GM12892 (cell line): ENCODE results near the gene RALGPS1.
"Not testable (repeated sequence)": the region's sequence is repeated elsewhere in the genome, so short reads cannot be mapped to it uniquely, and the experiment has no call there.

ENCODE experiments used
- DNase-seq: peaks from one replicate; pipeline ENCODE4 v3.0.0; 2011; ENCODE audit not compliant: insufficient read length
- FAIRE-seq: peaks from 2 replicates; lab custom pipeline; 2011; peaks lifted over from hg19 to GRCh38; lab: Jason Lieb, UNC
- POLR2A ChIP-seq: IDR thresholded peaks from 2 replicates; pipeline ENCODE4 v1.6.1; 2011; ENCODE audit warnings: low read depth, low read length, control low read depth
- POLR2AphosphoS5 ChIP-seq: IDR thresholded peaks from 2 replicates; pipeline ENCODE4 v1.6.1; 2011; ENCODE audit warnings: low read depth, low read length, control low read depth
- TAF1 ChIP-seq: IDR thresholded peaks from 2 replicates; pipeline ENCODE4 v1.6.1; 2011; ENCODE audit warnings: low read depth, mild to moderate bottlenecking, control low read depth, low read length, borderline replicate concordance

Gene RALGPS1

DNA sequence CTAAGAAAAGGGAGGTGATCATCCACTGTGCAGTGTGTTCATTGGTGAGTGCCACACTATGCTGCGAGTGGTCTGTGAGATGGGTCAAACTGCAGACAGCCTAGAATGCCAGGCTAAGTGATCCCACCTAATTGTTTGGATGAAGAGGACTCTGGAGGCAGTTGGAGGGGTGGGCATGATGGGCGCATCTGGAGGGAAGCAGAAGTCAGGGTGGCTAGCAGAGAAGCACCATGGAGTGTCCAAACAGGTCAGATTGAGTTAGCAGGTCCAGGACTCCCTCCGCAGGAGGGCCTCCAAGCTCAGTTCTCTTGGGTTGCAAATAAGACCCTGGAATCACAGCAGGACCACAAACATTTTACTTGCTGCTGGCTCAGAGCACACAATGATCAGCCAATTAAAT lies 227.7 kb downstream of the RALGPS1 start:
- TF ChIP-seq POLR2A: no peak
- no peak for TF ChIP-seq POLR2AphosphoS5
- no peak for TF ChIP-seq TAF1
- FAIRE-seq: no peak
- no peak for DNase-seq

DNA sequence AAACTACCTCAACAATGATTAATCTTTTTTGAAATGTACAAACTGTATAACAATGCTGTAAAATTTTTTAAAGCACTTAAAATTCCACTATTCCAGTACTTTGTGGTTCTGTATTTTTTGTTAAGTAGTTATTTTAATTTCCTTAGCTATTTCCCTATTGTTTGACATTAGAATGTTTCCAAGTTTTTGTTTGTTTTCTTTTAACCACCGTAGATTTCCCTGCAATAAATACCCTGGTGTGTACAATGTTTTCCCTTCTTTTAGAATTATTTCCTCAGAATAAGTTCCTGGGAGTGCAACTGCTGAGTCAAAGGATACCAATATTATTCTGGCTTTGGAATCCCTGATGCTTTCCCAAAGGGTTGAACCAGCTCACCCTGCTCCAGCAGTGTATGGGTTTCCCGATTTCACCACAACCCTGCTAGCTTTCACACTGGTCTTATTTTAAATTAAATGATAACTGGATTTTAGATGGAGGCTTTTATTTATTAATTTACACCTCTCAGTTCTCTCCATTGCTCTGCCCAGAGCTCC lies 228.4 kb downstream of the RALGPS1 start:
- TF ChIP-seq TAF1: no peak
- DNase-seq: no peak
- FAIRE-seq: no peak

- FAIRE-seq: no peak
- no peak for DNase-seq
- TF ChIP-seq POLR2A (no peak), POLR2AphosphoS5 (no peak), TAF1 (no peak)
Observed at GRCh38 chr9:127143920-127144465, 229.4 kb downstream of the RALGPS1 start.

- DNase-seq (no peak), FAIRE-seq (no peak)
Observed at GRCh38 chr9:127144670-127145445, 230.3 kb downstream of the RALGPS1 start.

DNA sequence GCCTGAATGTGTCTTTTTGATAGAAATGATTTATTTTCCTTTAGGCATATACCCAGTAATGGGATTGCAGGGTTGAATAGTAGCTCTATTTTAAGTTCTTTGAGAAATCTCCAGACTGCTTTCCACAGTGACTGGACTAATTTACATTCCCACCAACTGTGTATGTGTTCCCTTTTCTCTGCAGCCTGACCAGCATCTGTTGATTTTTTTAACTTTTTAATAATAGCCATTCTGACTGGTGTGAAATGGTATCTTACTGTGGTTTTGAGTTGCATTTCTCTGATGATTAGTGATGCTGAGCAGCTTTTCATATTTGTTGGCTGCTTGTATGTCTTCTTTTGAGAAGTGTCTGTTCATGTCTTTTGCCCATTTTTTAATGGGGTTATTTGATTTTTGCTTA lies 232.3 kb downstream of the RALGPS1 start:
- FAIRE-seq, DNase-seq: not testable (repeated sequence)

More at GRCh38 chr9:127144670-127145445, 230.3 kb downstream of the RALGPS1 start:
- TF ChIP-seq TAF1 (no peak), POLR2A (no peak), POLR2AphosphoS5 (no peak)

- DNase-seq (no peak), FAIRE-seq (no peak)
- TF ChIP-seq POLR2A: no peak
- no peak for TF ChIP-seq TAF1
- no peak for TF ChIP-seq POLR2AphosphoS5
Observed at GRCh38 chr9:127147251-127147650, 232.7 kb downstream of the RALGPS1 start.

- TF ChIP-seq TAF1 (no peak), POLR2AphosphoS5 (no peak), POLR2A (no peak)
- FAIRE-seq (no peak), DNase-seq (no peak)
Observed at GRCh38 chr9:127148014-127148413, 233.4 kb downstream of the RALGPS1 start.

- DNase-seq (no peak), FAIRE-seq (no peak)
- TF ChIP-seq TAF1: no peak
- no peak for TF ChIP-seq POLR2A
- TF ChIP-seq POLR2AphosphoS5: no peak
Observed at GRCh38 chr9:127149010-127149409, 234.4 kb downstream of the RALGPS1 start.

- FAIRE-seq: no peak
- no peak for DNase-seq
- TF ChIP-seq POLR2A: no peak
- TF ChIP-seq TAF1: no peak
- TF ChIP-seq POLR2AphosphoS5: no peak
Observed at GRCh38 chr9:127149463-127150390, 235.1 kb downstream of the RALGPS1 start.

DNA sequence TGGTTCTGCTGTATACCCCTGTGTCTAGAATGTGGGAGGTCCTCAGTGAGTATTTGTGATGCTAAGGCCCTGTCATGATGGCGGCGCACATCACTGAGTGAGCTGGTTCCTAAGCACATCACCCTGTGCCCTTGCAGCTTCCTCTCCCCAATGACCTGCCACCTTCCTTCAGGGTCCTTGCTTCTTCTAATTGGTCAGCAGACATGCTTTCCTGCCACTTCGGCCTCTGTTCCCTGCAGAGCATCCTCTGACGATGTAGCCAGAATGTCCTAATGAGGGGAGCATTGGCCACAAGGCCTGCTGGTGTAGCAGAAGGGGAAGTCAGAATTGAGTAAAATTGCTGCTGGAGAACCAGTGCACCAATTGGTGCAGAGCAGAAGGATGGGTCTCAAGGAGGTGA lies 238.9 kb downstream of the RALGPS1 start:
- DNase-seq (no peak), FAIRE-seq (no peak)
- no peak for TF ChIP-seq POLR2A
- TF ChIP-seq POLR2AphosphoS5: no peak
- TF ChIP-seq TAF1: no peak

DNA sequence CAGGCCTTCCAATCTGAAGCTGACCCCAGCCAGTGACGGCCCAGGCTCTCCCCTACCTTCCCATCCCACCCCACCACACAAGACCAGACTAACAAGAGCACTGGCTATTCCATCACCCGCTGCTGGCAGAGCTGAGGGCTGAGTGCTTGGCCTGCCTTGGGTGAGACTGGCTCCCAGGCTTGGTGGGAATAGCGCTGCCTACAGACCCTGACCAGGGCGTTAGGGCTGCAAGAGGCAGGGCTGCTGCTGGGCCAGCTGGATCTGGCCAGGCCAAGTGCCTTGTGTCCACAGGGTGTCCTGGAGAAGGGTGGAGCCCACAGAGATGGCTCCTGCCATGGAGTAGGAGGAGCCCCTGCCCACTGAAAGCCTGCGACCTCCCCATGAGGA lies 239.4 kb downstream of the RALGPS1 start:
- no peak for DNase-seq
- TF ChIP-seq TAF1 (no peak), POLR2AphosphoS5 (no peak), POLR2A (no peak)
- FAIRE-seq: no peak
